ENCODE results near the gene MAPK11. TPM values are rescaled to one million over a fixed set of nuclear protein-coding genes. Genes with fewer than 3 reads are reported as not detected.

Gene MAPK11
- total RNA-seq, 6 experiments from 2014 or later = 1.7 to 6.4 (median 2.5) TPM

DNA sequence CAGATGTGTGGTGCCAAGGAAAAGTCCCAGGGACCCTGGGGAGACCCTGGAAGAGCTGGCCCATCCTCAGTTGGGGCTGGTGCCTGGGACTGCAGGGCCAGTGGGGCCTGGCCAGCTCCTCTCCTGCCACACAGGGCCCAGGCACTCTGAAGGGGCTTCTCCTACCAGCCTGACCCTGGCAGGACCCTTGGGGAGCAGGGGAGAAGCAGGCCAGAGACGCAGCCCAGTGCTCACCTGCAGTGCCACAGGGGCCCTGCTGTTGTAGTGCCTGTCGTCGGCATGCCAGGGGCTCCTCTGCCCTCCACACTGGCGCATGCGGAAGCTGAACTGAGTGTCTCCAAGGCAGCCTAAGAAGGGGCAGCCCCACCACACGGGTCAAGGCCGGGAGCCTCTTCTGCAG lies 47.5 kb upstream of the MAPK11 start:
- ATAC-seq (no peak), DNase-seq (peak in 1 of 3 donors; percentile 39)
- TF ChIP-seq POLR2A (IDR thresholded peaks at IDR 0.05) = no peak
- TF ChIP-seq, protein P1, sequence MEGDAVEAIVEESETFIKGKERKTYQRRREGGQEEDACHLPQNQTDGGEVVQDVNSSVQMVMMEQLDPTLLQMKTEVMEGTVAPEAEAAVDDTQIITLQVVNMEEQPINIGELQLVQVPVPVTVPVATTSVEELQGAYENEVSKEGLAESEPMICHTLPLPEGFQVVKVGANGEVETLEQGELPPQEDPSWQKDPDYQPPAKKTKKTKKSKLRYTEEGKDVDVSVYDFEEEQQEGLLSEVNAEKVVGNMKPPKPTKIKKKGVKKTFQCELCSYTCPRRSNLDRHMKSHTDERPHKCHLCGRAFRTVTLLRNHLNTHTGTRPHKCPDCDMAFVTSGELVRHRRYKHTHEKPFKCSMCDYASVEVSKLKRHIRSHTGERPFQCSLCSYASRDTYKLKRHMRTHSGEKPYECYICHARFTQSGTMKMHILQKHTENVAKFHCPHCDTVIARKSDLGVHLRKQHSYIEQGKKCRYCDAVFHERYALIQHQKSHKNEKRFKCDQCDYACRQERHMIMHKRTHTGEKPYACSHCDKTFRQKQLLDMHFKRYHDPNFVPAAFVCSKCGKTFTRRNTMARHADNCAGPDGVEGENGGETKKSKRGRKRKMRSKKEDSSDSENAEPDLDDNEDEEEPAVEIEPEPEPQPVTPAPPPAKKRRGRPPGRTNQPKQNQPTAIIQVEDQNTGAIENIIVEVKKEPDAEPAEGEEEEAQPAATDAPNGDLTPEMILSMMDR (IDR thresholded peaks at IDR 0.05) = no peak
- Histone ChIP-seq H3K4me1 (peaks cover 0 to 4% (median 2%) of the 10 kb centered on the region in 4 donors), H3K27ac (no peak overlapping the region), H3K27me3 (no peaks in the 10 kb centered on the region), H3K9me3 (no peaks in the 10 kb centered on the region), H3K36me3 (no peaks in the 10 kb centered on the region), H3K4me3 (no peak overlapping the region)
- intact Hi-C loops (cut with DNase I) = no loop called here
- WGBS (ENCODE audit: insufficient coverage, low coverage, low lambda C conversion rate, missing lambda C conversion rate) = no CpG with 5 or more reads among the region's 7 CpGs

DNA sequence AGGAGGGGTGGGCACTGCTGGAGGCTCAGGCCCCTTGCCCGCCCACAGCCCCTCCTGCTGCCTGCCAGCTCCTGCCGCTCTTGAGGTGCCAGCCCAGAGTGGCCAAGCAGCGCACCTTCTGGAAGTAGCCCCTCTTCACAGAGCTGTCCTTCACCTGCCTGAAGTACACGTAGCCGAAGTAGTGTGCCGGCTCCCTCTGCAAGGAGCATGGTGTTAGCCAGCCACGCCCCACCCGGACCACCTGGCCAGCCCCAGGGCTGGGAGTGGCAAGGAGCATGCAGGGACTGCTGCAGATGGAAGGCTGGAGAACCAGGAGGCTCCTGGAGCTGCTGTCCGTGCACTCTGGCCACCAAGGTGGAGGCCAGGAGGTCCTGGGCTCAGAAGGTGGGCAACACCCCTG lies 47.0 kb upstream of the MAPK11 start:
- Histone ChIP-seq H3K36me3 (no peaks in the 10 kb centered on the region), H3K9me3 (no peaks in the 10 kb centered on the region), H3K4me3 (no peak overlapping the region), H3K27ac (no peak overlapping the region), H3K4me1 (peaks cover 0 to 1% (median 0%) of the 10 kb centered on the region in 4 donors), H3K27me3 (no peaks in the 10 kb centered on the region)
- DNase-seq (peak in 1 of 3 donors; percentile 49), ATAC-seq (no peak)
- no CpG with 5 or more reads among the region's 9 CpGs for WGBS (ENCODE audit: insufficient coverage, low coverage, low lambda C conversion rate, missing lambda C conversion rate)
- TF ChIP-seq, protein P1 (IDR thresholded peaks at IDR 0.05) = no peak
- TF ChIP-seq POLR2A (IDR thresholded peaks at IDR 0.05) = no peak
- intact Hi-C loops (cut with DNase I) = no loop called here

DNA sequence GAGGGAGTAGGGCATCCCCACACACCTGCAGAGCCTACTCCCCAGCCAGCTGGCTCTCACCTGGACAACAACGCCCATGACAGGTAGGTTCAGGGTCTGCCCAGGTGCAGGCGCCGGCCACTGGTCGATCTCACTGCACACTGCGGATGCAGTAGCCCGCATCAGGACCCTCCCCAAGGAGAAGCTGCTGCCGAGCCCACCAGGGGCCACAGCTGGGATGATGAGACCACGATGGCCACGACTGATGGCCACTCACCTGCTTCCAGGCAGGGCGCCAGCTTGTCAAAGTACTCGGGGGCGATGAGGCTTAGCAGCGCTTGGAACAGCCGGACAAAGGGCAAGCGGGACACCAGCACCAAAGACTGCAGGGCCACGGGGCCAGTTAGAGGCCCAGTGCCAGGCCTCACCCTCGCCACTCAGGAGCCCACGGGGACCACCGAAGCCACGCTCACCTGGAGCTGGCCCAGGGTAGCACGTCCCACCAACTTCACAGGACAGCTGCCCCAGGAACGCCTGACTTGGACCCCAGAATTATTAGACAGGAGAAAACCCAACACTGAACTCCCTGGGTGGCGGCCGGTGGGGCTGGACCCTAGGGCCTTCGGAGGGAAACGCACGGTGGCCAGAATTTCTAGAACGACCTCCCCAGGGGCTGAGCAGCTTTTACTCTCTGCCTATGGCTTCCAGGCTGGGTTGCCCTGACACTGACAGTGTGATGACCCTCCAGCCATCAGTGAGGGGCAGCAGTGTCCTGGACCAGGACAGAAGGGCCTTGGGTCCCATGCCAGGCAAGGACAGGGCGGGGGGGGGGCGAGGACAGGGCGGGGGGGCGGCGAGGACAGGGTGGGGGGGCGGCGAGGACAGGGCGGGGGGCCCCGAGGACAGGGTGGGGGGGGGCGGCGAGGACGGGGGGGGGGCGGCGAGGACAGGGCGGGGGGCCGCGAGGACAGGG lies 46.2 kb upstream of the MAPK11 start:
- no peak for TF ChIP-seq POLR2A (IDR thresholded peaks at IDR 0.05)
- TF ChIP-seq, protein P1 (IDR thresholded peaks at IDR 0.05) = no peak
- Histone ChIP-seq H3K36me3 (no peaks in the 10 kb centered on the region), H3K9me3 (no peaks in the 10 kb centered on the region), H3K27me3 (no peaks in the 10 kb centered on the region), H3K4me1 (no peaks in the 10 kb centered on the region), H3K4me3 (no peak overlapping the region), H3K27ac (no peak overlapping the region)
- DNase-seq (peak in 1 of 3 donors; percentile 48), ATAC-seq (no peak)
- WGBS (ENCODE audit: insufficient coverage, low coverage, low lambda C conversion rate, missing lambda C conversion rate) = 56% methylated on average over 7 of the region's 45 CpGs
- intact Hi-C loops (cut with DNase I) = no loop called here

DNA sequence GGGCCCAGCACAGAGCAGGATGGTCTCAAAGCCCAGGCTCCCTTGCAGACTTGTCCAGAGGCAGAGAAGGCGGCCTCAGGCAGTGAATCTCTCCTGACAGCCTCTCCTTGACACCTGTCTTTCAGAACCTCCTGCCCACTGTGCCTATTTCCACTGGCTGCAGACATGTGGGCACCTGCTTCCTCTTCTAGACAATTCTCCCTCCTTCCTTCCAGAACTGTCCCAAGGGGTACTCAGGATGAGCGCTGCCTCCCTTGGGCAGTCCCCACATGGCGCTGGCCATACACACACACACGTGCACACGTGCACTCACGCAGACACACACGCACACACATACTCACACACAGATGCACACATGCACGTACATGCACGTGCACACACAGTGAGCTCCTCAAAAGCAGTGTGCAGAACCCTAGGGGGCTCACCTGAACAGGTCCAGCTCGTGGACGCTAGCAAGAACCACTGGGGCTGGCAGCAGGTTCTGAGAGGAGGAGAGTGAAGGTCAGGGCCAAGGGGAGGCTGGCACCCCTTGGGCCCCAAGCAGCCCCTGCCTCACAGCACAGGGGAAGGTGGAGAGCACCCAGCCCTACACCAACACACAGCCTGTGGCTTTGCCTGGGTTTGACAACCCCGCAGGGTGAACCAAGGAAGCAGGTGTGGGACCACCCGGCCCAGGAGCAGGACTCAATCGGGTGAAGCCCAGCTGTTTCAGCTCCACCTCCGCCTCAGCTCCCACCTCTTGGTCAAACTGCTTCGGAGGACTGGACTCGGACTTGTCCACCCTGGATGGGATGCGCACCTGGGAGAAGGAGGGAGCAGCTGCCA lies 45.3 kb upstream of the MAPK11 start:
- no peak overlapping the region for H3K27ac ChIP-seq
- no peak for TF ChIP-seq POLR2A (IDR thresholded peaks at IDR 0.05)
- TF ChIP-seq, protein P1 (IDR thresholded peaks at IDR 0.05) = no peak
- H3K36me3 ChIP-seq = no peaks in the 10 kb centered on the region
- H3K4me1 ChIP-seq = no peaks in the 10 kb centered on the region
- ATAC-seq (no peak), DNase-seq (peak in 1 of 3 donors; percentile 38)
- H3K9me3 ChIP-seq = no peaks in the 10 kb centered on the region
- no peaks in the 10 kb centered on the region for H3K27me3 ChIP-seq
- H3K4me3 ChIP-seq = no peak overlapping the region
- intact Hi-C loops (cut with DNase I) = no loop called here
- 84% methylated on average over 3 of the region's 18 CpGs for WGBS (ENCODE audit: insufficient coverage, low coverage, low lambda C conversion rate, missing lambda C conversion rate)

All from right lobe of liver (tissue), 6 donors.